Gastroesophageal sphincter (tissue), 3 donors: ENCODE measurements around the gene DLG4.

Experiments used
- CTCF ChIP-seq, 4 experiments: fragments of 200-600 bp in 2 of 4; fragments of 450-650 bp in 2 of 4; sonication (generic) in 1 of 4; IDR thresholded peaks; one replicate each; pipeline ENCODE4 v1.5.1; 2017 to 2019; ENCODE audit warnings: antibody characterized with exemption in 4 of 4, mild to moderate bottlenecking in 2 of 4, moderate library complexity in 2 of 4
- EP300 ChIP-seq: sonication (generic); formaldehyde crosslinking; IDR thresholded peaks from one replicate; pipeline ENCODE4 v1.6.1; 2017; ENCODE audit warnings: antibody characterized with exemption, mild to moderate bottlenecking
- POLR2A ChIP-seq, 2 donors: fragments of 450-650 bp; IDR thresholded peaks; one replicate each; pipeline ENCODE4 v1.6.1; 2017; ENCODE audit warnings: antibody characterized with exemption in 2 of 2, mild to moderate bottlenecking in 2 of 2, moderate library complexity in 1 of 2
- POLR2AphosphoS5 ChIP-seq: sonication (generic); formaldehyde crosslinking; IDR thresholded peaks from one replicate; pipeline ENCODE4 v1.6.1; 2017; ENCODE audit warnings: antibody characterized with exemption

- no peak for TF ChIP-seq EP300
- no peak for TF ChIP-seq CTCF (IDR thresholded peaks at IDR 0.05)
- TF ChIP-seq POLR2AphosphoS5, result no peak
- TF ChIP-seq POLR2A (IDR thresholded peaks at IDR 0.05), result no peak
Measured at GRCh38 chr17:7229504-7229903, 9.9 kb upstream of the DLG4 start.
